Calu3 (cell line): ENCODE measurements around the gene XIRP1. TPM values are rescaled to one million over a fixed set of nuclear protein-coding genes. Genes with fewer than 3 reads are reported as not detected.

Experiments used
- BruUV-seq: library from RNA; stranded (reverse); fragments of 400-500 nt; replicated peaks from 2 replicates; lab custom pipeline; 2021; lab: Mats Ljungman, UMichigan
- CTCF ChIA-PET: fragments of 300-600 bp; sonication (Branson Sonifier 250); formaldehyde crosslinking; loops from one replicate; lab custom pipeline; 2022; ENCODE audit warnings: antibody characterized with exemption; lab: Charles Lee
- DNase-seq: peaks from one replicate; pipeline ENCODE4 v3.0.0; 2022
- H3K27ac Mint-ChIP-seq: one replicate; pipeline ENCODE4 v1.8.0; 2022; ENCODE audit warnings: mixed read lengths; ENCODE audit not compliant: unreplicated experiment
- H3K27me3 Mint-ChIP-seq: one replicate; pipeline ENCODE4 v1.8.0; 2022; ENCODE audit warnings: mixed read lengths; ENCODE audit not compliant: unreplicated experiment
- H3K36me3 Mint-ChIP-seq: one replicate; pipeline ENCODE4 v1.8.0; 2022; ENCODE audit warnings: mild to moderate bottlenecking, moderate library complexity, mixed read lengths; ENCODE audit not compliant: insufficient read depth, unreplicated experiment
- H3K4me1 Mint-ChIP-seq: one replicate; pipeline ENCODE4 v1.8.0; 2022; ENCODE audit warnings: mild to moderate bottlenecking, low read depth, mixed read lengths; ENCODE audit not compliant: unreplicated experiment
- H3K4me3 Mint-ChIP-seq: one replicate; pipeline ENCODE4 v1.8.0; 2022; ENCODE audit warnings: mild to moderate bottlenecking, low read depth, moderate library complexity, mixed read lengths; ENCODE audit not compliant: unreplicated experiment
- H3K9me3 Mint-ChIP-seq: one replicate; pipeline ENCODE4 v1.8.0; 2022; ENCODE audit warnings: low read depth, mixed read lengths; ENCODE audit not compliant: unreplicated experiment
- intact Hi-C: fragments of 100-400 bp; cut with micrococcal nuclease; formaldehyde crosslinking; loops from one replicate; pipeline ENCODE4 v1.10.0; 2022; ENCODE audit not compliant: unreplicated experiment
- total RNA-seq: library from RNA; stranded (reverse); gene quantifications from 2 replicates; pipeline ENCODE4 v1.2.3, GENCODE V29; 2022
- TF ChIP-seq, protein P1 (sequence below): fragments of 200-600 bp; IDR thresholded peaks from one replicate; pipeline ENCODE4 v1.8.0; 2022; ENCODE audit warnings: antibody characterized with exemption; ENCODE audit not compliant: unreplicated experiment

Gene XIRP1
- total RNA-seq, 1 experiment from 2014 or later, result not detected

DNA sequence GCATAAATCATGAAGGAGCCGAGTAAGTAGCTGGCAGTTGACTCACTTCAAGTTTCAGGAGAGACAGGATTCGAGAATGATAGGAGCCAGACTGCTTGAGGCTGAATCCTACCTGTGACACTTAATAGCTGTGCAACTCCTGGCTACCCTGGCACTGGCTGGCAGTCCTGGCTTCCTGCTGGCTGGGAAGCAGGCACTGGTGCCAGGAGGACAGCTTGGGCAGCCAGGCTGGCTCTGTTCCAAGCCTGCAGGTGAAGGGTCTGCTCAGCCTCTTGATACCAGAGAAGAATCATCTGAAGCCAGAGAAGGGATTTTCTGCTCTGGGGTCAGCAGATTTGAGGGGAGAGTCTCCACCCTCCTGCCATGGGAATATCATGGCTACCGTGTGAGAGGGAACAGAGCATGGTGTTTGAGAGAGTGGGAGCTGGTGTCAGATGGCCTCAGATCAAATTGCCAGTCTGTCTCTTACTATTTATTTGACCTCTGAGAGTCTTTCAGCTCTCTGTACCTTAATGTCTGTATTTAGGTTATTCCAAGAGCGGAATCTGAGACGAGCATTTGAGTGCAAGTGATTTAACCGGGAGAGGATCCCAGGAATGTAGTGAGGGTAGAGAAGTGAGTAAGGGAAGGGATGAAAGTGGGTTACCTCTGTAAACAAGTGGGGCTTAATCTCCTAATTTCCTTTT, 4.4 kb upstream of the XIRP1 start:
- BruUV-seq, result no TSS peak
- CTCF ChIA-PET, result interaction anchor here (0.8 to 1.9 kb wide), 2 partner anchors 71 to 92 kb away, joined by 8 to 12 read pairs; no protein-coding TSS in a partner anchor
- intact Hi-C loops, result no loop called here

DNA sequence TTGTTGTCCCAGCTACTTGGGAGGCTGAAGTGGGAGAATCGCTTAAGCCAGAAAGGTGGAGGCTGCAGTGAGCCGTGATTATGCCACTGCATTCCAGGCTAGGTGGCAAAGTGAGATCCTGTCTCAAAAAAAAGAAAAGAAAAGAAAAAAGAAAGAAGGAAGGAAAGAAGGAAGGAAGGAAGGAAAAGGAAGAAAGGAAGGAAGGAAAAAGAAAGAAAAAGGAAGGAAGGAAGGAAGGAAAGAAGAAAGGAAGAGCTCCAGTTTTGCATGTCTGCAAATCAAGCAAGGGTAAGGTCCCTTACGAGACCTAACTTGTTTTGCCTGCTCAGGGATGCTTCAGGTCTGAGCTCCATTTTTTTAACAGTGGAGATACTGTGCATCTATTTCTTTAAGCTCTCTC, 3.6 kb upstream of the XIRP1 start:
- Mint-ChIP-seq H3K36me3 (no peaks in the 10 kb centered on the region), H3K27me3 (peaks cover 3% of the 10 kb centered on the region), H3K4me3 (no peak overlapping the region), H3K4me1 (peaks cover 6% of the 10 kb centered on the region), H3K9me3 (no peaks in the 10 kb centered on the region), H3K27ac (no peak overlapping the region)
- BruUV-seq, result no TSS peak
- TF ChIP-seq, protein P1, sequence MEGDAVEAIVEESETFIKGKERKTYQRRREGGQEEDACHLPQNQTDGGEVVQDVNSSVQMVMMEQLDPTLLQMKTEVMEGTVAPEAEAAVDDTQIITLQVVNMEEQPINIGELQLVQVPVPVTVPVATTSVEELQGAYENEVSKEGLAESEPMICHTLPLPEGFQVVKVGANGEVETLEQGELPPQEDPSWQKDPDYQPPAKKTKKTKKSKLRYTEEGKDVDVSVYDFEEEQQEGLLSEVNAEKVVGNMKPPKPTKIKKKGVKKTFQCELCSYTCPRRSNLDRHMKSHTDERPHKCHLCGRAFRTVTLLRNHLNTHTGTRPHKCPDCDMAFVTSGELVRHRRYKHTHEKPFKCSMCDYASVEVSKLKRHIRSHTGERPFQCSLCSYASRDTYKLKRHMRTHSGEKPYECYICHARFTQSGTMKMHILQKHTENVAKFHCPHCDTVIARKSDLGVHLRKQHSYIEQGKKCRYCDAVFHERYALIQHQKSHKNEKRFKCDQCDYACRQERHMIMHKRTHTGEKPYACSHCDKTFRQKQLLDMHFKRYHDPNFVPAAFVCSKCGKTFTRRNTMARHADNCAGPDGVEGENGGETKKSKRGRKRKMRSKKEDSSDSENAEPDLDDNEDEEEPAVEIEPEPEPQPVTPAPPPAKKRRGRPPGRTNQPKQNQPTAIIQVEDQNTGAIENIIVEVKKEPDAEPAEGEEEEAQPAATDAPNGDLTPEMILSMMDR, result no peak
- CTCF ChIA-PET, result interaction anchor here (0.7 to 1.9 kb wide), 3 partner anchors 70 to 515 kb away, joined by 4 to 12 read pairs (median 7); no protein-coding TSS in a partner anchor
- DNase-seq, result no peak
- intact Hi-C loops, result no loop called here

More for the DNA sequence above, 4.4 kb upstream of the XIRP1 start:
- no peak for DNase-seq
- Mint-ChIP-seq H3K36me3 (no peaks in the 10 kb centered on the region), H3K27me3 (peaks cover 10% of the 10 kb centered on the region), H3K27ac (no peak overlapping the region), H3K9me3 (no peaks in the 10 kb centered on the region), H3K4me3 (no peak overlapping the region), H3K4me1 (peaks cover 6% of the 10 kb centered on the region)
- TF ChIP-seq, protein P1, result no peak

DNA sequence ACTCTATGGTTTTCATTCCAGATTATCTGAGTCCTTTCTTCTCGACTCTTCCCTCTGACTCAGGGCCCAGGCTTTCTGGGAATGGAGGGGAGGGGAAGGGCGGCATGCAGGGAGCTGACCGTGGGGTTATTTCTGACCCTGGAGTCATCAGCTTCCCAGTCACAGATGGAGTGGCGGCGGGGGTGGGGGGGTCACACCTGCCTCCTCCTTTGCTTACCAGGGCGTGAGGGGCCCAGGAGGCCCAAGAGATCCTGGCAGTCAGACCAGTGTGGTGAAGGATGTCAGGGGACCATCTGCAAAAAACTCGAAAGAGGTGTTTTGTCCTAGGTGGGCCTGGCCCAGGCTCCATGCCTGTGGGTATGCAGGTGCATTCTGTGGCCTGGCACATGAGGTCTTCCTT, 996 bp upstream of the XIRP1 start:
- CTCF ChIA-PET, result no interaction called here
- DNase-seq, result no peak
- Mint-ChIP-seq H3K4me3 (no peak overlapping the region), H3K36me3 (no peaks in the 10 kb centered on the region), H3K9me3 (no peaks in the 10 kb centered on the region), H3K27ac (no peak overlapping the region), H3K27me3 (no peaks in the 10 kb centered on the region), H3K4me1 (peaks cover 15% of the 10 kb centered on the region)
- intact Hi-C loops, result no loop called here
- TF ChIP-seq, protein P1, result no peak
- BruUV-seq, result no TSS peak

DNA sequence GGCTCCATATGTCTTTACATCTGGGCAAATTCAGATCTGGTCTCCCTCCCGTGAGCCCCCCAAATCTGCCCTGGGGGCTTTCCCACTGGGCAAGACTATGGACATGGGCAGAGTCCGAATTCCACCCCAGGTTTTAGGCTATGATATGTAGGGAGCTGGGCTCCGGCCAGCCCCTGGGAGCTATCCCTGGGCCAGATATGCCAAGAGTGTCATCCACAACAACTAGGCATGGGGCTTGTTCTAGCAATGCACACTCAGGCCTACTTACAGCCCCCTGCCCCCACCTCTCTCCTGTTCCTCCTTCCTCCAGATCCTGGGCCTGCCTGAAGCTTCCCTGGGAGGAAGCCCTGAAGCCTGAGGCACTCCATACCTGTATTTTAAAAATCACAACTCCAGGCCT, 622 bp downstream of the XIRP1 start:
- Mint-ChIP-seq H3K36me3 (no peaks in the 10 kb centered on the region), H3K27ac (no peak overlapping the region), H3K4me3 (no peak overlapping the region), H3K4me1 (peaks cover 15% of the 10 kb centered on the region), H3K27me3 (no peaks in the 10 kb centered on the region), H3K9me3 (no peaks in the 10 kb centered on the region)
- no TSS peak for BruUV-seq
- DNase-seq, result no peak
- CTCF ChIA-PET, result interaction anchor here (0.9 to 2.7 kb wide), 3 partner anchors 14 to 96 kb away, joined by 4 to 10 read pairs (median 4); no protein-coding TSS in a partner anchor
- TF ChIP-seq, protein P1, result no peak
- intact Hi-C loops, result no loop called here
